ENCODE measurements around the gene ADAMTSL4. TPM values are rescaled to one million over a fixed set of nuclear protein-coding genes. Genes with fewer than 3 reads are reported as not detected.

ADAMTSL4 gene
- total RNA-seq, 4 donors from 2014 or later = 5.6 to 30.0 (median 10.7) TPM

GRCh38 chr1:150535511-150536287 is 13.5 kb upstream of the ADAMTSL4 start:
- in situ Hi-C loops (cut with MboI; ENCODE audit: low sequenced_read_pairs in 4 of 4) (loop anchor here in 2 of 4 donors (10.0 kb wide), 1 partner anchor 71 kb away; no protein-coding TSS in a partner anchor), intact Hi-C loops (cut with DNase I; ENCODE audit: low total_unique reads) (loop anchor here (1.0 to 2.0 kb wide), 2 partner anchors 25 to 58 kb away; no protein-coding TSS in a partner anchor)
- TF ChIP-seq CTCF (IDR thresholded peaks at IDR 0.05 in 4 of 5, conservative IDR thresholded peaks at IDR 0.05 in 1 of 5) (no peak), POLR2A (IDR thresholded peaks at IDR 0.05) (no peak)
- Histone ChIP-seq H3K27me3 (no peaks in the 10 kb centered on the region), H3K9me3 (no peaks in the 10 kb centered on the region), H3K36me3 (no peaks in the 10 kb centered on the region), H3K4me1 (peaks cover 14 to 25% of the 10 kb centered on the region in 2 donors), H3K4me3 (no peak overlapping the region), H3K27ac (peak overlapping the region; percentile 85 to 90 (median 86))
- DNase-seq (peak; percentile 59 to 69), ATAC-seq (peak; percentile 49 to 72)

- TF ChIP-seq CTCF (IDR thresholded peaks at IDR 0.05 in 4 of 5, conservative IDR thresholded peaks at IDR 0.05 in 1 of 5) = no peak
- TF ChIP-seq POLR2A (IDR thresholded peaks at IDR 0.05) = no peak
- H3K4me3 ChIP-seq = no peak overlapping the region
- no peak for ATAC-seq
- no peaks in the 10 kb centered on the region for H3K36me3 ChIP-seq
- H3K27me3 ChIP-seq = no peaks in the 10 kb centered on the region
- no peak for DNase-seq
- H3K27ac ChIP-seq = peak overlapping the region in 1 of 4 donors; percentile 90
- intact Hi-C loops (cut with DNase I; ENCODE audit: low total_unique reads) = no loop called here
- in situ Hi-C loops (cut with MboI; ENCODE audit: low sequenced_read_pairs in 4 of 4) = loop anchor here in 2 of 4 donors (10.0 kb wide), 1 partner anchor 72 kb away; no protein-coding TSS in a partner anchor
- H3K9me3 ChIP-seq = no peaks in the 10 kb centered on the region
- H3K4me1 ChIP-seq = peaks cover 14 to 24% of the 10 kb centered on the region in 2 donors
Observed at GRCh38 chr1:150536836-150537731, 12.1 kb upstream of the ADAMTSL4 start.

- H3K27ac ChIP-seq = no peak overlapping the region
- peaks cover 9 to 15% of the 10 kb centered on the region in 2 donors for H3K4me1 ChIP-seq
- no peaks in the 10 kb centered on the region for H3K9me3 ChIP-seq
- in situ Hi-C loops (cut with MboI; ENCODE audit: low sequenced_read_pairs in 4 of 4) = loop anchor here in 2 of 4 donors (10.0 kb wide), 1 partner anchor 73 kb away; no protein-coding TSS in a partner anchor
- ATAC-seq (no peak), DNase-seq (no peak)
- no peaks in the 10 kb centered on the region for H3K27me3 ChIP-seq
- TF ChIP-seq CTCF (IDR thresholded peaks at IDR 0.05 in 4 of 5, conservative IDR thresholded peaks at IDR 0.05 in 1 of 5) = no peak
- no peak for TF ChIP-seq POLR2A (IDR thresholded peaks at IDR 0.05)
- intact Hi-C loops (cut with DNase I; ENCODE audit: low total_unique reads) = no loop called here
- H3K36me3 ChIP-seq = no peaks in the 10 kb centered on the region
- no peak overlapping the region for H3K4me3 ChIP-seq
Observed at GRCh38 chr1:150537732-150538684, 11.2 kb upstream of the ADAMTSL4 start.

Measured in gastrocnemius medialis (tissue), 4 donors.